ENCODE measurements around the gene ZNF230.

The ZNF230 gene

DNA sequence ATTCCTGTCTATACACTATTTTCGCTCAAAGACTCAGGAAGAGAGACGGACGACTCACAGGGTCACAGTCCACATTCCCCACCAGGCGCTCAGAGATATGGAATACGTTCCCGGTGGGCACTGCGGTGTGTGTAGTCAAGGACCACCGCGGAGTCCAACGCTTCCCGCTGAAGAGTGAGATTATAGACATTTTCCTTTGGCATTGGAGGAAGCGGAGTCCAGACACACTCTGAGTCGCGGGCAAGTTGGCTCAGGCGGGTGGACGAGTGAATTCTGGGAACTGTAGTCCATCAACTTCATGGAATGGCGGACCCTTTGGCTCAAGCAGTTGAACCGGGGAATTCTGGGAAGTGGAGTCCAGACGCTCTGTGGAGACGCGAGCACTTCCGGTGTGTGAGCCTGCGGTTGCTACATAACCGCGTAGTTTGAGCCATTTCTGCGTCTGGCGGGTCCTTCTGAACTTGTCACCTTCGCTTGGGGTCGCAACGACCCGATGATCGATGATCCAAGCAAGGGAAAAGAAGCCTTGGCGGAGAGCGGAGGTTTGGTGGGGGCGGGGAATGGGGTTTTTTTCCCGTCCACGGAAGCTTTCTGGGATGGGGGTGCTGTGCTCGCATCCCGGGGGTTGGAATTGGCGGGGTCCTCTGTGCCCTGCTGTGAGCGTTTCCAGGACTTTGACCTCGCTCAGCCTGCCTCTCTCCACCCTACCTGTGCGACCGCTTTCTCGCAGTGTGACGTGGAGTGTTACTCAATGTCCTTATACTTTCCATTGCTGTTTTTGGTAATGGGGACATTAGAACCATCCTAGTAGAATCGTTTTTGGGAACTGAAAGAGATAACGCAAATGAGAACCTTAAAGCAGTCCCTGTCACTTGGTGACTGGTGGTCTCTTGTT, at the start of gene ZNF230:
Gene ZNF230, plus strand, starts transcription at position 392 of the 895 bp plus-strand sequence. CDS start 4,122 bp downstream, outside the sequence.
- DNase-seq (ENCODE audit: low spot score): peak; percentile 94

DNA sequence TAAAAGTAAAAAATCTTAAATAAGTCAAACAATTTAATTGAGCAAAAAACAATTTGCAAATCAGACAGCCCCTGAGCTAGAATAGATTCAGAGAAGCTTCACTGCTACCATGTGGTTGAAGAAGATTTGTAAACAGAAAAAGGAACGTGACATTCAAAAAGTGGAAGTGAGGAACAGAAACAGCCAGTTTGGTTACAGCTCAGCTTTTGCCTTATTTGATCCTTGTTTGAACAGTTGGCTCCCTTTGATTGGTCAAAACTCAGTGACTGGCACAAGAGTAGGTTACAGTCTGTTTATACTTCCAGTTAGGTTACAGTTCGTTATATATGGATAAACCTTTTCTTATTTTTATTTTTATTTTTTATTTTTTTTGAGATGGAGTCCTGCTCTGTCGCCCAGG, 45.9 kb upstream of the ZNF230 start:
- no peak for DNase-seq (ENCODE audit: low spot score)

DNA sequence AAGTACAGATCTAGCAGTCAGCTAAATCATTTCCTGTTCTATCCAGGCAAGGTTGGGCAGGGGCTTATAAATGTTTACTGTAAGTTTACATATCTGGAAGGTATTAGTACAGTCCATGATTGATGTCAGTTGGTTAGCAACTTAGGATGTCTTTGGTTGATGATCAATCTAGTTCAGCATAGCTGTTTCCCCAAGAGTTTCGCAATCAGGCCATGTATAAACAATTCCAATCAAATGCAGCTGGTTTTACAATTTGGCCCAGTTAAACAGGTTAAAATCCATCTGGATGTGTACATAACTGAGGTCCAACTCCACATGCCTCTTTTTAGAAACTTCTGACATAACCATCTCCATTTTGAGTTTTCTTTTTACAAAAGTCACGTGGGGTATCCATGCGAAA, 44.9 kb upstream of the ZNF230 start:
- DNase-seq (ENCODE audit: low spot score): no peak

DNA sequence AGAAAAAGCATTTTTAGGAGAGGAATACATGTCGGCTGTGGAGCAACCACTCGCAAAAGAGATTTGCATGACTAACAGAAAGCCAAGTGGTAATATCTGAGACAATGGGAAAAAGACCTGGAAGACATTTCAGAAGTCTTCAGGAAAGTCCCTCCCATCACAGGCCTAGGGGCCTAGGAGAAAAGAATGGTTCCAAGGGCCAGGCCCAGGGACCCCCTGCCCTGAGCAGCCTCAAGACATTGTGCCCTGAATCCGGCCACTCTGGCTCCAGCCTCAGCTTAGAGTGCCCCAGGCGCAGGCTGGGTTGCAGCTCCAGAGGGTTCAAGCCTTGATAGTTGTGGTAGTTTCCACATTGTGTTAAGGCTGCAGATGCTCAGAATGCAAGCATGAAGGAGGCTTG, 42.3 kb upstream of the ZNF230 start:
- no peak for DNase-seq (ENCODE audit: low spot score)

DNA sequence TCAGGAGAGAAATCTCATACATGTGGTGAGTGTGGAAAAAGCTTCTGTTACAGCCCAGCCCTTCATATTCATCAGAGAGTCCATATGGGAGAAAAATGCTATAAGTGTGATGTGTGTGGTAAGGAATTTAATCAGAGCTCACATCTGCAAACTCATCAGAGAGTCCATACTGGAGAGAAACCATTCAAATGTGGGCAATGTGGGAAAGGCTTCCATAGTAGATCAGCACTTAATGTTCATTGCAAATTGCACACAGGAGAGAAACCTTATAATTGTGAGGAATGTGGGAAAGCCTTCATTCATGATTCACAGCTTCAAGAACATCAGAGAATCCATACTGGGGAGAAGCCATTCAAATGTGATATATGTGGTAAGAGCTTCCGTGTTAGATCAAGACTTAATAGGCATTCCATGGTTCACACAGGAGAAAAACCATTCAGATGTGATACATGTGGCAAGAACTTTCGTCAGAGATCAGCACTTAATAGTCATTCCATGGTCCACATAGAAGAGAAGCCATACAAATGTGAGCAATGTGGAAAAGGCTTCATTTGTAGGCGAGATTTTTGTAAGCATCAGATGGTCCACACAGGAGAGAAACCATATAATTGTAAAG, 36.6 kb upstream of the ZNF230 start:
- no peak for DNase-seq (ENCODE audit: low spot score)

DNA sequence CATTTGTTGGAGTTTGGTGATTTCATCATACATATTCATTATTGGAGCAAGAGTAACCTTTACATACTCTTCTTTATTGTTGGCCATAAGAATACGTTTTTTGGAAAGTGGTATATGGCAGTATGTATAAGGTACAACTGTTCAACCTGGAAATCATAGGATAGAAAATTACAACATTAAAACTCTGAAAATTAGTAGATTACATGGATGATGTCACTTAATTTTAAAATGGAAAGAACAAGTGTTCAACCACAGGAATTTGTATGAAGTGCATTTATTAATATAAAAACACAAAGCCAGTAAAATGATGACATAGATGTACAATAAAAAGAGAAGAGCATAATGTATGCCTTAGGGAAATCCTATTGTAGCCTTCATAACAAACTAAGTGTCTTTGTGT, 26.0 kb upstream of the ZNF230 start:
- DNase-seq (ENCODE audit: low spot score): no peak

DNA sequence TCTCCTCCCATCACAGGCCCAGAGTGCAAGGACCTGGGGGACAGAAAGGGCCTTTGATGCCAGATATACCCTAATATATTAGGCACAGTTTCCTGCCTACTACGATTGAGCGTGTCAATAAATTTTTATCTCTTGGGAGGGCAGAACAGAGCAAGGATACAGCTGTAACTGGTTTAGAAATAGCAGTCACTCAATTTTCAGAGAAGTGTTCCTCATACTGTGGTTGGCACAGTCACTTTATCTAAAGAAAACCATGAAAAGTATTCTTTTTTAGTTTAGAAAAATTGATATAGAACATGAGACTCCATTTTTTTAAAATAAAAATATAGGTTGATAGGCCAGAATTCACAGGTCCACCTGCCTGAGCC, 19.2 kb upstream of the ZNF230 start:
- DNase-seq (ENCODE audit: low spot score): no peak

DNA sequence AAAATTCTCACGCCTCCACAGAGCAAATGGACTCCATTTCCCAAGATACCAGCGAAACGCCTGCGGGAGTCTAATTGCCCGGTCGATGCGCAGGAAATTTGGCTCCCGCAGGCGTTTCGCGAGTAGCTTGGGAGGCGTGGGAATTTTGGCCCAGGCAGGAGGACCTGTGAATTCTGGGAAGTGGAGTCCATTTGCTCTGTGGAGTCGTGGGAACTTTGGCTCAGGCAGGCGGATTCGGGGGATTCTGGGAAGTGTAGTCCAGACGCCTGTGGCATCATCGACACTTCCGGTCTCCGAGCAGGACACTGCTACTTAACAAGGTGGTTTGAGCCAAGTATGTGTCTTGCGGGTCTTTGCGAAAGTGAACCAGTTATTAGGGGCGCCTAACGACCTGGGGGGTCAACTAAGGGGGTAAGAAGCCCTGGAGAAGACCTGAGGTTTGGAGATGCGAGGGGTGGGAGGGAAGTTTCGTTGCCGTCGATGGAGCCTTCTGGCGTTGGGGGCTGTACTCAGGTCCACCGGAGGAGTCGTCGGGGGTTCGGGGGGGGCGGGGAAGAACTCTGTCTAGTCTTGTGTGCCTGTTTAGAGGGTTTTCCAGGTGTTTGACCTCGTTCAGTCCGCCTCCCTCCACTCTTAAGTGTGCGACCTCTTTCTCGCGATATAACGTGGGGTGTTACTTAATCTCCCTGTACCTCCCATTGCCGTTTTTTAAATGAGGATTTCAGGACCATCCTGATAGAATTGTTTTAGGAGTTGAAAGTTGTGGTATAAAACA, 18.7 kb upstream of the ZNF230 start, which contains the start of gene ZNF155:
Gene ZNF155, plus strand, starts transcription at position 277 of the 775 bp plus-strand sequence. CDS start 4,356 bp downstream, outside the sequence.
- DNase-seq (ENCODE audit: low spot score): peak; percentile 73

DNA sequence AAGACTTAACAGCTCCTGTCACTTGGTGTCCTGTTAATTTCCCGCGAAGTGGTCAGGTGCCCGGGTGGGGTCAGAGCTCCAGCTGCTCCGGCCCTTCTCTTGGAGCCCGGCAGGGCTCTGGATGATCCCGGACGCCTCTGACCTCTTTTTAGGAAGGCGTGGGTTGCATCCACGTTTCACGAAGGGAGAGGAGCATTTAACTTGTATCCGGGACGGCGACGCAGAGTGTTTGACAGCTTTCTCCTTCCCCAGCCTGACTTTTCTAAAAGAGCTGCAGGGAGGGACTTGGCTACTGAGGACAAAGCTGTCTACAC, 18.1 kb upstream of the ZNF230 start:
- no peak for DNase-seq (ENCODE audit: low spot score)

DNA sequence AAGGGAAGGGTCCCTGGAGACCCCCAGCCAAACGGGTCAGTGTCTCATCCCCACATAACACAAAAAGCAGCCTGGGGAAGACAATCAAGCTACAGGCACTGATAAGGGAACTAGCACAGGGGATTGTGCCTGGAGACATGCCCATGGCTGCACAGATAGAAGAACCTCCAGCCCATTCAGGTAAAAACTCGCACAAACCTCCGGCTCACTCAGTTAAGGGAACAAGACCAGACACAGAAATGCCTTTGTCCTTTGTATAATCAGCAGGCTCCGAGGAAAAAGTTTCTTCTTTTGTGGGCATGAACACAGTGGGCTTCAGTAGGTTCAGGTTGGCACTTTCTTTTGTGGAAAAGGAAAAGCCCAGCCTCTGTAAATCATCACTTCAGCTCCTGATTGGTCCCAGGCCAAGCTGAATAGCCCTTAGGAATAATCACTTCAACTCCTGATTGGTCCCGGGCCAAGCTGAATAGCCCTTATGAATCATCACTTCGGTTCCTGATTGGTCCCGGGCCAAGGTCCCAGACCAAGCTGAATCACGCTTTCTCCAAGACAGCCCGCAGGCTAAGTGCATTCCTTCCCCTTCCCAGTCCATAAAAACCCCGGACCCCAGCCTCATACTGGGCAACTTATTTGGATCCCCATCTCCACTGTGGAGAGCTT, 5.0 kb upstream of the ZNF230 start:
- no peak for DNase-seq (ENCODE audit: low spot score)

DNA sequence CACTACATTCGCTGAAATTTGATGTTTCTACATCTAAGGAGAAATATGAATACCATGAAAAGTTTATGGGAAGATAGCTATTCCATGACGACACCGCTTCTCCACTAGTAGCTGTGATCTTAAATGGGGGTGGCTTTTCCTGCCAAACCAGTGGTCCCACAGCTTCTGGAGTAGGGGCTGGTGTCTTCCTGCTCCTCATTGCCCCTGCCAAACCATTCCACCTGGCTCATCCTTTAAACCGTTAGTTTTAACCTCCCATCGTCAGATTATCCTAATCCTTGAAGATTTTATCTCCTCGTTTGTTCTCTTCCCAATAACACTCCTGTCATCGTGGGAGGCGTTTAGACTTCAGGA, 568 bp upstream of the ZNF230 start:
- DNase-seq (ENCODE audit: low spot score): no peak

DNA sequence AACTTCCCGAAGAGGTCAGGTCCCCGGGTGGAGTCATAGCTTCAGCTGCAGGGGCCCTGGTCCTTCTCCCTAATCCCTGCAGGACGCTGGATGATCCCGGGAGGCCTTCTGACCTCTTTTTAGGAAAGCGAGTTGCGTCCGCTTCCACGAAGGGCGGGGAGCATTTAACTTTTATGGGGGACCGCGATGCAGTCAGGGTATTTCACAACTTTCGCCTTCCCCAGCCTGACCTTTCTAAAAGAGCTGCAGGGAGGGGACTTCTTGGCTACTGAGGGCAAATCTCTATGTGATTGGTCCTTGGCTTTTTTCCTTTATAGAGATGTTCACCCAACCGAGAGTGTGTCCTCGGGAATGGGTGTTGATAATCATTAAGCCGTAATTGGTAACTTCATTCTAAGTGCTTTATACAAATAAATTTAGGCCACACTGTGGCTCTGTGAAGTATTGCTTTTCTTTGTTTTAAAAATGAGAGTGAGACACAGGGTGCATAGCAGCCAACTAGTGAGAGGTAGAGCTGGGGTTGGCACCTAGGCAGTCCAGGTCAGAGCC, 778 bp downstream of the ZNF230 start:
- DNase-seq (ENCODE audit: low spot score): peak; percentile 8

DNA sequence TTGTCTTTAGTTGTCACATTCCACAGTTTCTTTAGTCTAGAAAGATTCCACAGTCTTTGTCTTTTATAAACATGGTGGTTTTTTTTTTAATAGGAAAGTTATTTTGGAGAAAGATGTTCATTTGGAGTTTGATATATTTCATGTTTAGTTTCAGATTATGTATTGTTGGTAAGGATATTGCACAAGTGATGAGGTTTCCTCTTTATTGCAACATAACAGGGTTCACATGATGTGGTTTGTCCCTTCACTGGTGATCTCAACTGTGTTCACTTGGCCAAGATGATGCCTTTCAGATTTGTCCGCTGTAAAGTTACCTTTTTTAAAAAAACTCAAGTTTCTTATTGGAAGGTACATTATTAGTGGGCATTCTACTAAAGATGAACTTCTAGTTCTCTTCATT, 3.2 kb downstream of the ZNF230 start:
- DNase-seq (ENCODE audit: low spot score): no peak

DNA sequence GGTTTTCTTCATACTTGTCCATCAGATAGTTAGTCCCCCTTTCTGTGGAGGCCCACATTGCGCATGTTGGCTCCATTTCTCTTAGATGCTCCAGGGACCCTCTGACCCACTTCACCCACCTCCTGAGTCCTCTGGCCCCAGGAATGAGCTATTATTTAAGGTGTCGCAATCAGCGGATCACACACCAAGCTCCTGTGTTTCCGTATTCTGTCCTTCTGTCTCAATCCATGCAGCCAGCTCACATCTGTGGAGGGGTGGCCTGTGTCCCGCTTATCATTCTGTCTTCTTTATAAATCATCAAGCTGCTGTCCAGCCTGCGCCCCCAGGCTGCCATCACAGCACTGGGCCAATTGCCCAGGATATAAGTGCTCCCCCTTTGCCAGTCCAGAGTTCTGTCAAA, 4.7 kb downstream of the ZNF230 start:
- DNase-seq (ENCODE audit: low spot score): no peak

DNA sequence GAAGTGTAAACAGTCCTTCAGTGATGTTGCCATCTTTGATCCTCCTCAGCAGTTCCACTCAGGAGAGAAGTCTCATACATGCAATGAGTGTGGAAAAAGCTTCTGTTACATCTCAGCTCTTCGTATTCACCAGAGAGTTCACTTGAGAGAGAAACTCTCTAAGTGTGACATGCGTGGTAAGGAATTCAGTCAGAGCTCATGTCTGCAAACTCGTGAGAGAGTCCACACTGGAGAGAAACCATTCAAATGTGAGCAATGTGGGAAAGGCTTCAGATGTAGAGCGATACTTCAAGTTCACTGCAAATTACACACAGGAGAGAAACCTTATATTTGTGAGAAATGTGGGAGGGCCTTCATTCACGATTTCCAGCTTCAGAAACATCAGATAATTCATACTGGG, 7.7 kb downstream of the ZNF230 start:
- DNase-seq (ENCODE audit: low spot score): no peak

DNA sequence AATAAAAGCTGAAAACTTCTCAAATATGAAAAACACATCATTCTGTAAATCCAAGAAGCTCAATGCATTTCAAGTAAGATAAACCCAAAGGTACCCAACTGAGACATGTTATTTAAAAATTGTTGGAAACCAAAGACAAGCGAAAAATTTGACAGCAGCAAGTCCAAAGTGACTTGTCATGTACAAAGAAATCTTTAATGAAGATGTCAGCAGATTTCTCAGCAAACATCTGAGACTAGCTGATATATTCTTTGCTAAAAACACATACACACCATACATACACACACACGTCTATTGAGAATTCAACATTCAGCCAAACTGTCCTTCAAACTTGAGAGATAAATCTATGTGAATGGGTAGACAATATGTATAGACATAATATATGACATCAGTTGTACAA, 16.7 kb downstream of the ZNF230 start:
- DNase-seq (ENCODE audit: low spot score): no peak

DNA sequence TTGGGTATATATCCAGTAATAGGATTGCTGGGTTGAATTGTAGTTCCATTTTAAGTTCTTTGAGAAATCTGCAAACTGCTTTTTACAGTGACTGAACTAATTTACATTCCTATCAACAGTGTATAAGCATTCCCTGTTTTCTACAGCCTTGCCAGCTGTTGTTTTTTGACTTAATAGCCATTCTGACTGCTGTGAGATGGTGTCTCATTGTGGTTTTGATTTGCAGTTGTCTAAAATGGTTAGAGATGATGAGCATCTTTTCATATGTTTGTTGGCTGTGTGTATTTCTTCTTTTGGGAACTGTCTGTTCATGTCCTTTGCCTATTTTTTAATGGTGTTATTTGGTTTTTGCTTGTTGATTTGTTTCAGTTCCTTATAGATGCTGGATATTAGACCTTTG, 18.5 kb downstream of the ZNF230 start:
- no peak for DNase-seq (ENCODE audit: low spot score)

DNA sequence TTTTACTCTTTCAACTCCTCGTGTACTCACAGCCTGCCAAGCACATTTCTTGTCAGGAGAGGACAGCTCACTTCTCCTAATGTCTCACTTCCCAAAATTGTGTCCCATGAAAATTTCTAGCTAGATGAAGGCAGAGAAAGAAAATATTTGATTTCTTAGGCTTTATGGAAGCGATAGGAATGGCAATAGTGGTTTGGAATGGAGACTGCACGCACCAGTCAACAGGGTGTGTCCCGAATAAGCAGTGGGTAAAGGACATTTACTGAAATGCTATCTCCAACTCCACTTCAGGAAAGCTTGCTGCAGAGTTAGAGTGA, 22.1 kb downstream of the ZNF230 start:
- DNase-seq (ENCODE audit: low spot score): no peak

DNA sequence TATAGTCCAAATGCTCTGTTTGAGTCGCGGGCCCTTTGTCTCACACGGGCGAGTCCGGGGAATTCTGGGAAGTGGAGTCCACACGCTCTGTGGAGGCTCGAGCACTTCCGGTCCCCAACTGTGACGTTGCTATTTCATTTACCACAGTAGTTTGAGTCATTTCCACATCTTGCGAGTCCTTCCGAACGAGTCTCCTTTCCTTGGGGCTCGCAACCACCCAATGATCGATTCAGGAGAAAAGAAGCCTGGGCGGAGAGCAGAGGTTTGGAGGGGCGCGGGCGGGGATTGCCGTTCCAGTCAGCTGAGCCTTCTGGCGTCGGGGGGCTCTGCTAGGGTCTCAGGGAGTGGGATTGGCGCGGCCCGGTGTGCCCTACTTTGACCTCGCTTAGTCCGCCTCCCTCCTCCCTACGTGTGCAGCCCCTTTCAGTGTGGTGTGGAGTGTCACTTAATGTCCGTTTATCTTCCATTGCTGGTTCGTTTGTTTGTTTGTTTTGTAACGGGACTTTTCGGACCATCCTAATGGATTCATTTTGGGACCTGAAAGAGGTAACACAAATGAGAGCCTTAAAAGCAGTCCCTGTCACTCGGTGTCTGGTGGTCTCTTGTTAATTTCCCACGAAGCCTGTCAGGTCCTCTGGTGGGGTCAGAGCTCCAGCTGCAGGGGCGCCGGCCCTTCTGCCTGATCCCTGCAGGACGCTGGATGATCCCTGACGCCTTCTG, 22.6 kb downstream of the ZNF230 start, which contains the start of gene ZNF222:
Gene ZNF222, plus strand, starts transcription at position 163 of the 720 bp plus-strand sequence. Its CDS starts 58 bp downstream, at position 221.
- DNase-seq (ENCODE audit: low spot score): peak; percentile 73

DNA sequence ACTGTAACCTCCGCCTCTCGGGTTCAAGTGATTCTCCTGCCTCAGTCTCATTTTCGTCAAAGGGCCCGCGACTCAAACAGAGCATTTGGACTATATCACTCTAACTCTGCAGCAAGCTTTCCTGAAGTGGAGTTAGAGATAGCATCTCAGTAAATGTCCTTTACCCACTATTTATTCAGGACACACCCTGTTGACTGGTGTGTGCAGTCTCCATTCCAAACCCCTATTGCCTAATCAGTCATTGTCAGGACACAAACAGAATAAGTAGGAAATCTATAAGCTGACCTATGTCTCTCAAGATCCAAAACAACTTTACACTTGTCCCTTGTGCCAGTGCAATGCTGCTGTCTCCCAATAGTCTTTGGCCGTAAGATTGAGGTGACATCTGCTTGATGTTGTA, 23.9 kb downstream of the ZNF230 start:
- DNase-seq (ENCODE audit: low spot score): no peak

DNA sequence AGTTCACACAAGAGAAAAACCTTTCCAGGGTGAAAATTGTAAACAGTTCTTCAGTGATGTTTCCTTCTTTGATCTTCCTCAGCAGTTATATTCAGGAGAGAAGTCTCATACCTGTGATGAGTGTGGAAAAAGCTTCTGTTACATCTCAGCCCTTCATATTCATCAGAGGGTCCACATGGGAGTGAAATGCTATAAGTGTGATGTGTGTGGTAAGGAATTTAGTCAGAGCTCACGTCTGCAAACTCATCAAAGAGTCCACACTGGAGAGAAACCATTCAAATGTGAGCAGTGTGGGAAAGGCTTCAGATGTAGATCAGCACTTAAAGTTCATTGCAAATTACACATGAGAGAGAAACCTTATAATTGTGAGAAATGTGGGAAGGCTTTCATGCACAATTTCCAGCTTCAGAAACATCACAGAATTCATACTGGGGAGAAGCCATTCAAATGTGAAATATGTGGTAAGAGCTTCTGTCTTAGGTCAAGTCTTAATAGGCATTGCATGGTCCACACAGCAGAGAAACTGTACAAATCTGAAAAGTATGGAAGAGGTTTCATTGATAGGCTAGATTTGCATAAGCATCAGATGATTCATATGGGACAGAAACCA, 29.3 kb downstream of the ZNF230 start:
- no peak for DNase-seq (ENCODE audit: low spot score)

Data from hematopoietic multipotent progenitor cell treated with erythropoietin and hydrocortisone succinate and interleukin-3 and kit ligand, for 15 days (in vitro differentiated cells).